Uterus (tissue), 4 donors: ENCODE results near the gene SAMD14. TPM values are rescaled to one million over a fixed set of nuclear protein-coding genes. Genes with fewer than 3 reads are reported as not detected.

ENCODE experiments used
- DNase-seq, 2 donors: peaks; one replicate each; pipeline ENCODE4 v3.0.0-alpha.2; 2019 to 2020
- H3K27ac ChIP-seq, 2 donors: fragments of 200-600 bp; sonication (generic); 1 replicate in 1 of 2; 2 replicates in 1 of 2; pipeline ENCODE4 v1.5.1; 2016 to 2018
- H3K27me3 ChIP-seq, 2 donors: fragments of 200-600 bp; sonication (generic); one replicate each; pipeline ENCODE4 v1.5.1; 2018 to 2019; ENCODE audit warnings: control low read depth in 1 of 2
- H3K36me3 ChIP-seq, 2 donors: fragments of 200-600 bp; sonication (generic); one replicate each; pipeline ENCODE4 v1.5.1; 2019; ENCODE audit warnings: control low read depth in 1 of 2
- H3K4me1 ChIP-seq, 2 donors: fragments of 200-600 bp; sonication (generic); one replicate each; pipeline ENCODE4 v1.5.1; 2018 to 2019; ENCODE audit warnings: control low read depth in 1 of 2
- H3K4me3 ChIP-seq, 2 donors: fragments of 200-600 bp; sonication (generic); 1 replicate in 1 of 2; 2 replicates in 1 of 2; pipeline ENCODE4 v1.5.1; 2018 to 2019; ENCODE audit warnings: mild to moderate bottlenecking in 1 of 2
- H3K9me3 ChIP-seq, 2 donors: fragments of 200-600 bp; sonication (generic); one replicate each; pipeline ENCODE4 v1.5.1; 2019; ENCODE audit warnings: control low read depth in 1 of 2
- CTCF ChIP-seq, 4 experiments: fragments of 200-600 bp in 2 of 4; fragments of 450-650 bp in 2 of 4; sonication (generic) in 2 of 4; IDR thresholded peaks; one replicate each; pipeline ENCODE4 v1.5.1; 2016 to 2019; ENCODE audit warnings: antibody characterized with exemption in 4 of 4, mild to moderate bottlenecking in 2 of 4, moderate library complexity in 1 of 4
- POLR2A ChIP-seq, 2 donors: fragments of 450-650 bp; IDR thresholded peaks; one replicate each; pipeline ENCODE4 v1.6.1; 2016; ENCODE audit warnings: antibody characterized with exemption in 2 of 2, mild to moderate bottlenecking in 1 of 2, moderate library complexity in 1 of 2
- intact Hi-C: fragments of 100-400 bp; cut with DNase I; formaldehyde crosslinking; loops from one replicate; pipeline ENCODE4 v1.15.1; 2023; ENCODE audit warnings: low total_unique reads
- total RNA-seq, 4 donors: library from RNA; depleted of rRNA in 3 of 4; stranded (reverse); fragments of >200 nt in 3 of 4; gene quantifications; one replicate each; pipeline versions ENCODE4 v1.1.0 to v1.2.4, GENCODE V29; 2014 to 2023
- donor health status: DM: yes; HTN: yes; CAD: no.

SAMD14 gene
- total RNA-seq, 4 donors from 2014 or later, result 2.3 to 11.3 (median 6.2) TPM; not detected in 1

DNA sequence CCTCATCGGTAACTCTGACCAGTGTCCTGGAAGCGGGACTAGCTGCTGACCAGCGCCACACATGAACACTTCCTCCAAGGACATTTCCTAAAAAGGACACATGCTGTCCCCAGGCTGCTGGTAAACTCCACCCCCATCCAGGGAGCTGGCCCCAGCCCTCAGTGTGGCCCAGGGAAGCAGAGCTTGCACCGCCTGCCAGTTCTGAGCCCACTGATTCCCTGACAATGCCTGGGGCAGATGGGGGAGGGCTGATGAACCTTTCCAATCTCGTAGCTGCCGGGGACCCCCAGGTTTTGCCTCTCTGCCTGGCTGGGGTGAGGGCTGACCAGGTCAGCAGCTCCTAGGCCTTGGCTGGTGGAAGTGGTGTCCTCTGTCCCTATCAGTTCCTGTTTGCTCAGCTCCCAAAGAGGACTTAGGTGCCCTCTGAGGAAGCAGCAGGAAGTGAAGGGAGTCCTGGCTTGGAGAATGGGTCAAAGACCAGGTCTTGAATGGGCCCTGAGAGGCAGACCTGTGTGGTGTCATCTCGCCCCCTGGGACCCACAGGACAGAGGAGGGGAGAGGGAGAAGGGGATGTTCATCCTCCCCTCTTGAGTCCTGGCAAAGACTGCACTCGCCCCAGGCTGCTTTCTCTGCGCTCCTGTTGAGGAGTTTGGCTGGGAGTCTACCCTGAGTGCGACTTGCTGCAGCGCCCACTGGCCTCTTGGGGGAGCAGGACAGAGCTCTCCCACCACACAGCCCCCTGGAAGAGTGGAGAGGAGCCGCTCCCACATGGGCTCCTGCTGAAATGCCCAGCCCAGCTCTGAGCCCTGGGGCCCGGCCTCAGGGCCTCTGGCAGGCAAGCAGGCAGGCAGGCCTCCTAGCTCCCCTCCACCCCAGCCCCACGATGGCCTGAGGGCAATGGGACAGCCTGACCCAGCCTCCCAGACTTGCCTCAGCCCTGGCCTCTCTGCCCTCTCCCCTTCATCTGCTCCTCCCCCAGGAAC, 18.0 kb downstream of the SAMD14 start:
- intact Hi-C loops, result no loop called here
- Histone ChIP-seq H3K27ac (peak overlapping the region; percentile 63 to 65), H3K4me3 (no peak overlapping the region), H3K36me3 (no peaks in the 10 kb centered on the region), H3K9me3 (no peaks in the 10 kb centered on the region), H3K4me1 (peaks cover 0 to 12% of the 10 kb centered on the region in 2 donors), H3K27me3 (no peaks in the 10 kb centered on the region)
- TF ChIP-seq POLR2A (IDR thresholded peaks at IDR 0.05) (no peak), CTCF (IDR thresholded peaks at IDR 0.05) (no peak)
- no peak for DNase-seq

DNA sequence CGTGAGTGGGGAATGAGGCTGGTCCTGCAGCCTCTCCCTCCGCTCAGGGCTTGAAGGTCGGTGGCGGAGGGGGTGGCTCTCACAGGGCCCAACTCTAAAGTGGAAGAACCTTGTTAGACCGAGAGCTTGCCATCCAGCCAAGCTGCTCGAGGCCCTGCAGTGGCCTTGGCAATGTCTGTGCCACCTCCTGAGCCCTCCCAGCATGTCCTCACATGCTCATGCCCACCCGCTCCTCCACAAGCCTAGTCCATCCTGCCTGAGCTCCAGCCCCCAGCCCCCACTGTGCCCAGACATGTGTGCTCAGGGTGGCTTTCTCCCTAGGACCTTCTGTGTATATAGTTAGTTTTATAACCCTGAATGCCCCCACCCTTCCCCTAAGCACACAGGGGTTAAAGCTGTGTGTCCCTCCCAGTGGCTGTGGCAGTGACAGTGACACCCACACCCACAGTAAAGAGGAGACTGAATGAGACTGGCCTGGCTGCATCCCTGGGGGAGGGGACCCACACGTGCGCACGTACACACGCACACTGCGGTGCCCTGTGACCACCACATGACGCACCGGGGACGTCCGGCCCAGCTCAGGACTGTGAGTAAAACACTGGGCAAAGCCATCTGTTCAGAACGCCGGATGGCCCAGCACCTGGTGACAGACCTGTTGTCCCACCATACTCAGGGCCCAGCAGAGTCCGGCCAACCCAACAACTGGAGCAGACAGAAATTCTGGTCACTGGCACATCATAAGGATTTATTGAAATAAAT, 19.2 kb downstream of the SAMD14 start:
- DNase-seq, result no peak
- Histone ChIP-seq H3K4me3 (no peak overlapping the region), H3K36me3 (no peaks in the 10 kb centered on the region), H3K27me3 (no peaks in the 10 kb centered on the region), H3K4me1 (peaks cover 0 to 12% of the 10 kb centered on the region in 2 donors), H3K9me3 (no peaks in the 10 kb centered on the region), H3K27ac (peak overlapping the region; percentile 63 to 65)
- TF ChIP-seq POLR2A (IDR thresholded peaks at IDR 0.05) (no peak), CTCF (IDR thresholded peaks at IDR 0.05) (no peak)
- intact Hi-C loops, result no loop called here

- Histone ChIP-seq H3K4me1 (peaks cover 0 to 12% of the 10 kb centered on the region in 2 donors), H3K4me3 (no peak overlapping the region), H3K27me3 (no peaks in the 10 kb centered on the region), H3K27ac (no peak overlapping the region), H3K36me3 (no peaks in the 10 kb centered on the region), H3K9me3 (no peaks in the 10 kb centered on the region)
- no peak for DNase-seq
- intact Hi-C loops, result no loop called here
- TF ChIP-seq CTCF (IDR thresholded peaks at IDR 0.05), result no peak
- no peak for TF ChIP-seq POLR2A (IDR thresholded peaks at IDR 0.05)
These were observed 20.2 kb downstream of the SAMD14 start for GRCh38 chr17:50109785-50110184.

DNA sequence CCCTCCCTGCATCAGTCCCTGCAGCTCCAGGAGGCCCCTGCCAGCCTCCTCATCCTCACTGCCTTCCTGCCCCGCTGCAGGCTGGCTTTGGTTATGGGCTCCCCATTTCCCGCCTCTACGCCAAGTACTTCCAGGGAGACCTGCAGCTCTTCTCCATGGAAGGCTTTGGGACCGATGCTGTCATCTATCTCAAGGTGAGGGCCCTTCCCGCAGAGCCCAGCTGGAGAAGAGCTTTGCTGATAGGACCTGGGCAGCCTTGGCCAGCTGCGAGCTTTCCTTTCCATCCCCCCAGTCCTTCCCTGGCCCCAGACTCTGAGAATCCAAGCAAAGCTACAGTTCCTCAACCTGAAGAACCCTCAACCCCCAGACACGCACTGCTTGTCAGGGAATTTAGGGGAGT, 20.8 kb downstream of the SAMD14 start:
- no peaks in the 10 kb centered on the region for H3K36me3 ChIP-seq
- TF ChIP-seq POLR2A (IDR thresholded peaks at IDR 0.05) (no peak), CTCF (IDR thresholded peaks at IDR 0.05) (no peak)
- H3K9me3 ChIP-seq, result no peaks in the 10 kb centered on the region
- intact Hi-C loops, result no loop called here
- H3K4me3 ChIP-seq, result no peak overlapping the region
- DNase-seq, result no peak
- no peak overlapping the region for H3K27ac ChIP-seq
- H3K27me3 ChIP-seq, result no peaks in the 10 kb centered on the region
- peaks cover 0 to 12% of the 10 kb centered on the region in 2 donors for H3K4me1 ChIP-seq

DNA sequence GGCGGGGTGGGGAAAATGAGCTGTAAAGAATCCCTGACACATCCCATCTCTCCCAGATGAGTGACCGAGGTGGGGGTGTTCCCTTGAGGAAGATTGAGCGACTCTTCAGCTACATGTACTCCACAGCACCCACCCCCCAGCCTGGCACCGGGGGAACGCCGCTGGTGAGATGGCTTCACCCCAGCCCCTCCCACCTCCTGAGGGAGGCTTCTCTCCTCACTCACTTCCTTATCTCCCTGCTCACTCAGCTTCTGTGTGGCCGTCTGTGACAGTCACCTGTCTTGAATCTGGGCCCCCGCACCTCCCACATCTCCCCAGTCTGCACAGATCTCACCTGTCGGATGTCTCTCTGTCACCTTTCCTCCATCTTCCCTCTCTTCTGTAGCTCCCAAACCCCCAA, 21.4 kb downstream of the SAMD14 start:
- intact Hi-C loops, result no loop called here

More for the DNA sequence above, 21.4 kb downstream of the SAMD14 start:
- Histone ChIP-seq H3K36me3 (no peaks in the 10 kb centered on the region), H3K9me3 (no peaks in the 10 kb centered on the region), H3K4me1 (peaks cover under 1 to 12% of the 10 kb centered on the region in 2 donors), H3K27me3 (no peaks in the 10 kb centered on the region), H3K4me3 (no peak overlapping the region), H3K27ac (no peak overlapping the region)
- DNase-seq, result no peak
- TF ChIP-seq CTCF (IDR thresholded peaks at IDR 0.05) (no peak), POLR2A (IDR thresholded peaks at IDR 0.05) (no peak)
